Spleen (tissue), 11 donors: ENCODE measurements around the gene LRRC8B. TPM values are rescaled to one million over a fixed set of nuclear protein-coding genes. Genes with fewer than 3 reads are reported as not detected.
A peak's percentile ranks its signal among the peaks of the same experiment; 100 is the strongest.

Source experiments
- DNase-seq: peaks from one replicate; pipeline ENCODE4 v3.0.0-alpha.2; 2020
- H3K27ac ChIP-seq, 8 donors: fragments of 200-600 bp; sonication (generic) in 7 of 8; 1 replicate in 4 of 8; 2 replicates in 4 of 8; pipeline versions ENCODE4 v1.5.0 to v1.8.0; 2016 to 2021; ENCODE audit warnings: inconsistent platforms in 4 of 8, mild to moderate bottlenecking in 4 of 8, moderate library complexity in 1 of 8
- H3K27me3 ChIP-seq, 7 donors: fragments of 200-600 bp; sonication (generic) in 6 of 7; replicated peaks in 1 of 7; 1 replicate in 4 of 7; 2 replicates in 3 of 7; pipeline versions ENCODE4 v1.5.0 to v1.8.0; 2016 to 2021; ENCODE audit warnings: inconsistent platforms in 3 of 7, mild to moderate bottlenecking in 1 of 7
- H3K36me3 ChIP-seq, 6 donors: fragments of 200-600 bp; sonication (generic) in 5 of 6; 1 replicate in 4 of 6; 2 replicates in 2 of 6; pipeline versions ENCODE4 v1.5.0 to v1.8.0; 2016 to 2021; ENCODE audit warnings: inconsistent platforms in 2 of 6
- H3K4me1 ChIP-seq, 6 donors: fragments of 200-600 bp; sonication (generic) in 5 of 6; 1 replicate in 3 of 6; 2 replicates in 3 of 6; pipeline versions ENCODE4 v1.5.0 to v1.8.0; 2016 to 2021; ENCODE audit warnings: inconsistent platforms in 3 of 6
- H3K4me3 ChIP-seq, 8 donors: fragments of 200-600 bp; sonication (generic) in 7 of 8; 1 replicate in 4 of 8; 2 replicates in 4 of 8; pipeline versions ENCODE4 v1.5.0 to v1.8.0; 2016 to 2021; ENCODE audit warnings: inconsistent platforms in 4 of 8, mild to moderate bottlenecking in 4 of 8, moderate library complexity in 2 of 8
- H3K9me3 ChIP-seq, 8 donors: fragments of 200-600 bp; sonication (generic) in 7 of 8; 1 replicate in 4 of 8; 2 replicates in 4 of 8; pipeline versions ENCODE4 v1.5.0 to v1.8.0; 2016 to 2021; ENCODE audit warnings: inconsistent platforms in 4 of 8
- POLR2A ChIP-seq, 3 donors: fragments of 450-650 bp; IDR thresholded peaks; one replicate each; pipeline ENCODE4 v1.5.1; 2017; ENCODE audit warnings: antibody characterized with exemption in 3 of 3, mild to moderate bottlenecking in 1 of 3
- POLR2AphosphoS5 ChIP-seq, 3 donors: sonication (generic); formaldehyde crosslinking; IDR thresholded peaks; one replicate each; pipeline ENCODE4 v1.5.1; 2017; ENCODE audit warnings: antibody characterized with exemption in 3 of 3
- WGBS, 5 donors: extraction: QIAGEN DNeasy Blood & Tissue Kit in 3 of 5; methylation state at CpG; one replicate each; pipeline versions ENCODE4 v1.1.5 to v1.1.7; 2013 to 2018; 5-methylcytosine and 5-hydroxymethylcytosine counted together
- intact Hi-C: fragments of 100-400 bp; cut with DNase I; formaldehyde crosslinking; loops from one replicate; pipeline ENCODE4 v1.15.0; 2023; ENCODE audit warnings: low total_unique reads
- polyA plus RNA-seq, 3 donors: library from polyadenylated mRNA; stranded (reverse); fragments of 200-250 nt; gene quantifications; one replicate each; pipeline ENCODE4 v1.2.1, GENCODE V29; 2013
- total RNA-seq, 7 donors: library from RNA; depleted of rRNA in 3 of 7; stranded (reverse); fragments of >200 nt in 3 of 7; fragmentation: NEBNext Ultra II Directional in 4 of 7; extraction: Animal tissue kit (Norgen Biotek cat#: 25700) in 4 of 7; gene quantifications; one replicate each; pipeline versions ENCODE4 v1.1.0 to v1.2.1, GENCODE V29; 2016 to 2021
- TF ChIP-seq, protein P1 (sequence below), 11 experiments: fragments of 200-600 bp in 7 of 11; fragments of 450-650 bp in 4 of 11; sonication (generic) in 4 of 11; IDR thresholded peaks in 8 of 11; conservative IDR thresholded peaks in 3 of 11; 1 replicate in 7 of 11; 2 replicates in 4 of 11; pipeline versions ENCODE4 v1.4.0 to v1.8.0; 2016 to 2021; ENCODE audit warnings: antibody characterized with exemption in 11 of 11, inconsistent platforms in 4 of 11, mild to moderate bottlenecking in 1 of 11
- donor health status: healthy with polysubstance abuse.
- donor health status: DM: no; HTN: no; CAD: no; lungs with moderate emphysema.
- donor health status: DM: no; HTN: no; CAD: no.
- donor health status: Bipolar disorder and iron deficiency.
- donor health status: healthy.
- donor health status: DM: no; HTN: no; CAD: no.
- donor health status: DM: yes; HTN: yes; CAD: no.

Gene LRRC8B
- total and polyA plus RNA-seq, 10 donors = 1.7 to 22.5 (median 13.1) TPM

DNA sequence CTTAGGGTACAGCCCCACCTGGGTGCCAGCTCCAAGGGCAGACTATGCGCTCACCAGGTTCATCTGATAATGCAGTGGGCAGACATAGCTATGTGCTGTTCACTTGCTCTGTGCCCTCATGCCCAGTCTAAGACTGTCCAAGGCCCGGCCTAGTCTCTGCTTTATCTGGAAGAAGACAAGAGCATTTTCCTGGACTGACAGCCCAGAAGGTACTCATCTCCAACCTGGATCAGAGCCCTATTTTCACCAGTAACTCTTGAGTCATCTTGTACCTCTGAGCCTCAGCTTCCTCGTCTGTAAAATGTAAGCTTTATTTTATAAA lies 79.7 kb downstream of the LRRC8B start:
- no peaks in the 10 kb centered on the region for H3K27me3 ChIP-seq
- no peaks in the 10 kb centered on the region for H3K36me3 ChIP-seq
- TF ChIP-seq POLR2AphosphoS5 (IDR thresholded peaks at IDR 0.05) (no peak), POLR2A (IDR thresholded peaks at IDR 0.05) (no peak)
- TF ChIP-seq, protein P1, sequence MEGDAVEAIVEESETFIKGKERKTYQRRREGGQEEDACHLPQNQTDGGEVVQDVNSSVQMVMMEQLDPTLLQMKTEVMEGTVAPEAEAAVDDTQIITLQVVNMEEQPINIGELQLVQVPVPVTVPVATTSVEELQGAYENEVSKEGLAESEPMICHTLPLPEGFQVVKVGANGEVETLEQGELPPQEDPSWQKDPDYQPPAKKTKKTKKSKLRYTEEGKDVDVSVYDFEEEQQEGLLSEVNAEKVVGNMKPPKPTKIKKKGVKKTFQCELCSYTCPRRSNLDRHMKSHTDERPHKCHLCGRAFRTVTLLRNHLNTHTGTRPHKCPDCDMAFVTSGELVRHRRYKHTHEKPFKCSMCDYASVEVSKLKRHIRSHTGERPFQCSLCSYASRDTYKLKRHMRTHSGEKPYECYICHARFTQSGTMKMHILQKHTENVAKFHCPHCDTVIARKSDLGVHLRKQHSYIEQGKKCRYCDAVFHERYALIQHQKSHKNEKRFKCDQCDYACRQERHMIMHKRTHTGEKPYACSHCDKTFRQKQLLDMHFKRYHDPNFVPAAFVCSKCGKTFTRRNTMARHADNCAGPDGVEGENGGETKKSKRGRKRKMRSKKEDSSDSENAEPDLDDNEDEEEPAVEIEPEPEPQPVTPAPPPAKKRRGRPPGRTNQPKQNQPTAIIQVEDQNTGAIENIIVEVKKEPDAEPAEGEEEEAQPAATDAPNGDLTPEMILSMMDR (IDR thresholded peaks at IDR 0.05 in 8 of 11, conservative IDR thresholded peaks at IDR 0.05 in 3 of 11) = no peak
- peak overlapping the region in 2 of 8 donors; percentile 9 to 77 for H3K27ac ChIP-seq
- no peaks in the 10 kb centered on the region for H3K9me3 ChIP-seq
- no peak for DNase-seq
- WGBS, 5 donors = 85 to 94% (median 91%) methylated on average over 3 of the region's 3 CpGs
- H3K4me3 ChIP-seq = no peak overlapping the region
- H3K4me1 ChIP-seq = peaks cover 5 to 66% (median 20%) of the 10 kb centered on the region in 6 donors
- intact Hi-C loops = loop anchor here (5.0 kb wide), 1 partner anchor 122 kb away; no protein-coding TSS in a partner anchor

DNA sequence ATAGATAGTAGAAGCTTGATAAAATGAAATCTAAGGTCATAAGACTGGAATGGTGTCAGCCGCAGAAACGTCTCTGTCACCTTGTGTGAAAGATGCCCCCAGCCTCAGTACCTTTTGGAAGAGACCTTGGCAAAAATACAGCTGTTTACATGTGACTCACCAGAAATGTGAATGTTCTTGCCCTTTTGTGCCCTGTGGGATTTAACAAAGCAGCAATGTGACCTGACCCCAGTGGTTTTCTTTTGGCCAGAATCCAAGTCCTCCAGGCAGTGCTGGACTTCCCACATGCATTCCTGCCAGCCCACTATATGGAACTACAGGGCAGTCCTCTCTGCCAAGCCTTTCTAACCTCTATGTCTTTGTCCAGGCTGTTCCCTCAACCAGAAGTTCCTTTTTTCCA lies 81.1 kb downstream of the LRRC8B start:
- Histone ChIP-seq H3K36me3 (no peaks in the 10 kb centered on the region), H3K4me1 (peaks cover 5 to 78% (median 26%) of the 10 kb centered on the region in 6 donors), H3K27me3 (no peaks in the 10 kb centered on the region), H3K9me3 (no peaks in the 10 kb centered on the region), H3K27ac (peak overlapping the region in 6 of 8 donors; percentile 13 to 77 (median 62)), H3K4me3 (no peak overlapping the region)
- intact Hi-C loops = no loop called here
- TF ChIP-seq, protein P1 (IDR thresholded peaks at IDR 0.05 in 8 of 11, conservative IDR thresholded peaks at IDR 0.05 in 3 of 11) = no peak
- TF ChIP-seq POLR2A (IDR thresholded peaks at IDR 0.05) (no peak), POLR2AphosphoS5 (IDR thresholded peaks at IDR 0.05) (no peak)
- DNase-seq = no peak
- WGBS, 5 donors = 65 to 88% (median 84%) methylated on average over 2 of the region's 2 CpGs

DNA sequence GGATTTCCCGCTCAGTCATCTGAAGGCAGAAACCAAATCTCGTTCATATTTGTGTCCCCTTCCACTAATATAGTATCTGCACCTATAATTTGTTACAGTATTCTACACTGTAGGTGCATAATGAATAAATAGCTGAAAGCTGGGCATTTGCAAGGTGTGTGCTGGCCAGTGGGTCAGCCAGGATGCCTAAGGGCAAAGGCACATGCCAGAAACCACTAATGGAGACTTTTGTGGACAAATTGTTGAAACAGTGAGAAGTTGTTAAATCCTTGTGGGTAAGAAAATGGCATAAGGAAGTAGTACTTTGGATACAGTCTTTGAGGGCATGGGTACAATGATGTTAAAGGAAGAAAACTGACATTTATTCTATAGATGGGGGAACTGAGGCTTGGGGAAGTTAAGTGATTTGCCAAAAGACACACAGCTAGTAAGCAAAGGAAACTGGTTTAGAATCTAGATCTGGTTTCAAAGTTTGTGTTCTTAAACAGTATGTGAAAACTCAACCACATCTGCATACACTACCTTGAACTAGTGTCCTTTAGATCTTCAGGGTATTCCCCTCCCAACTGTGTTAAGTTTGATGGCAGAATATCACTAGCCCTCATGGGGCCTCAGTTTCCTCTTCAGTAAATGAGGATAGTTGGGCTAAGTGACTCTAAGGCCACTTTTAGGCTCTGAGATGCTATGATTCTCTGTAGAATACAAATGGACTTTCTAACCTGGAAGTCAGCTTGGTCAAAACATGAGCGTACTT lies 81.8 kb downstream of the LRRC8B start:
- Histone ChIP-seq H3K27me3 (no peaks in the 10 kb centered on the region), H3K27ac (peak overlapping the region in 6 of 8 donors; percentile 13 to 77 (median 62)), H3K9me3 (no peaks in the 10 kb centered on the region), H3K36me3 (no peaks in the 10 kb centered on the region), H3K4me1 (peaks cover 5 to 84% (median 27%) of the 10 kb centered on the region in 6 donors), H3K4me3 (no peak overlapping the region)
- no peak for TF ChIP-seq POLR2A (IDR thresholded peaks at IDR 0.05)
- no peak for TF ChIP-seq POLR2AphosphoS5 (IDR thresholded peaks at IDR 0.05)
- TF ChIP-seq, protein P1 (IDR thresholded peaks at IDR 0.05 in 8 of 11, conservative IDR thresholded peaks at IDR 0.05 in 3 of 11) = no peak
- 87 to 99% (median 94%) methylated on average over 3 of the region's 3 CpGs for WGBS, 5 donors
- intact Hi-C loops = no loop called here
- DNase-seq = no peak

DNA sequence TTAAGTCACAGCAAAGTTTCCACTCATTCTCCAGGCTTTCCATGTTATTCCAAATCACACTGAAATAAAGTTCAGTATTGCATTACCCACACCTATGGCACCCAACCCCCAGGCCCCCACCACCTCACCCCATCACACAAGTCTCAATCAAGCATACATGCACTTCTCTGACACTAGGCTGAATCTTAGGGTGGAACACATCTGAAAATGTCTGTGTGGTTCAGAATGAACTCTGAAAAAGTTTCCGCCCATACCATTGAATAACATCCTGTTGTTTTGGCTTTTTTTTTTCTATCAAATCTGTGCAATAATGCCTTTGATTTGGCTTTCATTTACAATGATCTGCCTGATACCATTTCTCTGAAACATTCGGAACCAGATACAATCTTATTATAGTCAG lies 82.5 kb downstream of the LRRC8B start:
- TF ChIP-seq, protein P1 (IDR thresholded peaks at IDR 0.05 in 8 of 11, conservative IDR thresholded peaks at IDR 0.05 in 3 of 11) = no peak
- TF ChIP-seq POLR2A (IDR thresholded peaks at IDR 0.05) (no peak), POLR2AphosphoS5 (IDR thresholded peaks at IDR 0.05) (no peak)
- DNase-seq = no peak
- Histone ChIP-seq H3K4me3 (no peak overlapping the region), H3K27ac (peak overlapping the region in 6 of 8 donors; percentile 11 to 77 (median 62)), H3K36me3 (no peaks in the 10 kb centered on the region), H3K4me1 (peaks cover 5 to 92% (median 30%) of the 10 kb centered on the region in 6 donors), H3K27me3 (no peaks in the 10 kb centered on the region), H3K9me3 (no peaks in the 10 kb centered on the region)
- 65 to 75% (median 70%) methylated on average over 2 of the region's 2 CpGs for WGBS, 5 donors
- intact Hi-C loops = no loop called here
